Muscle layer of colon (tissue), 2 donors: ENCODE measurements around the gene HOXA11.
A peak's percentile ranks its signal among the peaks of the same experiment; 100 is the strongest.

Experiments
- H3K27ac ChIP-seq: one replicate; pipeline ENCODE4 v1.7.0; 2013; ENCODE audit warnings: low read depth, mild to moderate bottlenecking, low read length, moderate library complexity
- H3K27me3 ChIP-seq, 2 donors: one replicate each; pipeline ENCODE4 v1.7.0; 2013; ENCODE audit warnings: low read length in 2 of 2, mild to moderate bottlenecking in 2 of 2; ENCODE audit not compliant: insufficient read depth in 2 of 2, control insufficient read depth in 1 of 2
- H3K36me3 ChIP-seq: one replicate; pipeline ENCODE4 v1.7.0; 2013; ENCODE audit warnings: mild to moderate bottlenecking, low read length; ENCODE audit not compliant: insufficient read depth
- H3K4me1 ChIP-seq: one replicate; pipeline ENCODE4 v1.7.0; 2013; ENCODE audit warnings: mild to moderate bottlenecking, low read length; ENCODE audit not compliant: insufficient read depth
- H3K4me3 ChIP-seq, 2 donors: one replicate each; pipeline ENCODE4 v1.7.0; 2013; ENCODE audit warnings: low read length in 2 of 2, low read depth in 1 of 2, mild to moderate bottlenecking in 1 of 2, moderate library complexity in 1 of 2
- H3K9ac ChIP-seq: one replicate; pipeline ENCODE4 v1.7.0; 2013; ENCODE audit warnings: low read length
- H3K9me3 ChIP-seq: one replicate; pipeline ENCODE4 v1.7.0; 2013; ENCODE audit warnings: mild to moderate bottlenecking, low read length
- donor health status: abdominal sarcoma.
- donor health status: Adenocarcinoma of cecum.

The HOXA11 gene

GRCh38 chr7:27197137-27198042 is 12.4 kb upstream of the HOXA11 start:
- Histone ChIP-seq H3K27ac (peak overlapping the region; percentile 57), H3K9me3 (no peaks in the 10 kb centered on the region), H3K27me3 (peaks cover 26 to 41% of the 10 kb centered on the region in 2 donors), H3K9ac (peak overlapping the region; percentile 55), H3K4me1 (peaks cover 13% of the 10 kb centered on the region), H3K4me3 (peak overlapping the region; percentile 86 to 92), H3K36me3 (no peaks in the 10 kb centered on the region)

- peaks cover 12% of the 10 kb centered on the region for H3K4me1 ChIP-seq
- no peaks in the 10 kb centered on the region for H3K36me3 ChIP-seq
- H3K27ac ChIP-seq, result peak overlapping the region; percentile 57
- no peak overlapping the region for H3K9ac ChIP-seq
- peaks cover 21 to 36% of the 10 kb centered on the region in 2 donors for H3K27me3 ChIP-seq
- peak overlapping the region; percentile 2 to 86 for H3K4me3 ChIP-seq
- no peaks in the 10 kb centered on the region for H3K9me3 ChIP-seq
These were observed 11.3 kb upstream of the HOXA11 start for GRCh38 chr7:27196287-27196767.

GRCh38 chr7:27194686-27195379 is 9.8 kb upstream of the HOXA11 start:
- no peaks in the 10 kb centered on the region for H3K36me3 ChIP-seq
- H3K4me3 ChIP-seq, result peak overlapping the region; percentile 9 to 92
- peak overlapping the region; percentile 94 for H3K9ac ChIP-seq
- no peaks in the 10 kb centered on the region for H3K9me3 ChIP-seq
- H3K4me1 ChIP-seq, result peaks cover 15% of the 10 kb centered on the region
- H3K27ac ChIP-seq, result peak overlapping the region; percentile 97
- peaks cover 12 to 23% of the 10 kb centered on the region in 2 donors for H3K27me3 ChIP-seq

- Histone ChIP-seq H3K9me3 (no peaks in the 10 kb centered on the region), H3K27ac (peak overlapping the region; percentile 97), H3K4me3 (peak overlapping the region; percentile 75 to 92), H3K36me3 (no peaks in the 10 kb centered on the region), H3K4me1 (peaks cover 20% of the 10 kb centered on the region), H3K27me3 (peaks cover 12 to 20% of the 10 kb centered on the region in 2 donors), H3K9ac (peak overlapping the region; percentile 94)
These were observed 8.9 kb upstream of the HOXA11 start for GRCh38 chr7:27194002-27194352.

- Histone ChIP-seq H3K27me3 (peaks cover 13 to 15% of the 10 kb centered on the region in 2 donors), H3K36me3 (no peaks in the 10 kb centered on the region), H3K9ac (peak overlapping the region; percentile 94), H3K27ac (peak overlapping the region; percentile 97), H3K9me3 (no peaks in the 10 kb centered on the region), H3K4me3 (peak overlapping the region; percentile 75 to 92), H3K4me1 (peaks cover 20% of the 10 kb centered on the region)
These were observed 8.4 kb upstream of the HOXA11 start for GRCh38 chr7:27193335-27194001.

- Histone ChIP-seq H3K27ac (peak overlapping the region; percentile 97), H3K36me3 (no peaks in the 10 kb centered on the region), H3K27me3 (peaks cover 9 to 12% of the 10 kb centered on the region in 2 donors), H3K4me1 (peaks cover 20% of the 10 kb centered on the region), H3K4me3 (peak overlapping the region; percentile 75 to 92), H3K9me3 (no peaks in the 10 kb centered on the region), H3K9ac (peak overlapping the region; percentile 94)
These were observed 7.7 kb upstream of the HOXA11 start for GRCh38 chr7:27192546-27193334.

- Histone ChIP-seq H3K4me1 (peaks cover 22% of the 10 kb centered on the region), H3K27ac (peak overlapping the region; percentile 97), H3K36me3 (no peaks in the 10 kb centered on the region), H3K9ac (peak overlapping the region; percentile 94), H3K9me3 (no peaks in the 10 kb centered on the region), H3K4me3 (peak overlapping the region; percentile 75 to 92), H3K27me3 (peaks cover 5 to 12% of the 10 kb centered on the region in 2 donors)
These were observed 7.0 kb upstream of the HOXA11 start for GRCh38 chr7:27191833-27192545.

GRCh38 chr7:27191161-27191731 is 6.2 kb upstream of the HOXA11 start:
- Histone ChIP-seq H3K4me3 (peak overlapping the region; percentile 75 to 92), H3K9me3 (no peaks in the 10 kb centered on the region), H3K27ac (peak overlapping the region; percentile 97), H3K36me3 (no peaks in the 10 kb centered on the region), H3K27me3 (peaks cover 5 to 12% of the 10 kb centered on the region in 2 donors), H3K9ac (peak overlapping the region; percentile 94), H3K4me1 (peaks cover 26% of the 10 kb centered on the region)

- H3K27me3 ChIP-seq, result peaks cover 5 to 12% of the 10 kb centered on the region in 2 donors
- peaks cover 26% of the 10 kb centered on the region for H3K4me1 ChIP-seq
- H3K36me3 ChIP-seq, result no peaks in the 10 kb centered on the region
- H3K9me3 ChIP-seq, result no peaks in the 10 kb centered on the region
- peak overlapping the region; percentile 75 to 92 for H3K4me3 ChIP-seq
- peak overlapping the region; percentile 94 for H3K9ac ChIP-seq
- peak overlapping the region; percentile 97 for H3K27ac ChIP-seq
These were observed 5.1 kb upstream of the HOXA11 start for GRCh38 chr7:27189997-27190748.
